H1 (cell line): Measurements from ENCODE around the gene TMED3. TPM values are rescaled to one million over a fixed set of nuclear protein-coding genes. Genes with fewer than 3 reads are reported as not detected.

ENCODE experiments used
- CTCF ChIA-PET: fragments of 300-600 bp; sonication (Branson Sonifier 250); formaldehyde crosslinking; loops from one replicate; lab custom pipeline; 2021; ENCODE audit not compliant: partially characterized antibody; lab: Charles Lee
- POLR2A ChIA-PET: fragments of 300-600 bp; sonication (Branson Sonifier 250); formaldehyde crosslinking; loops from one replicate; lab custom pipeline; 2021; ENCODE audit warnings: inconsistent platforms; ENCODE audit not compliant: partially characterized antibody; lab: Charles Lee
- DNase-seq, 2 experiments: peaks; one replicate each; pipeline versions ENCODE4 v3.0.0 to v3.0.0-alpha.2; 2010 to 2022; ENCODE audit warnings: low spot score in 2 of 2, low read depth in 1 of 2, mixed read lengths in 1 of 2
- FAIRE-seq: peaks from 2 replicates; lab custom pipeline; 2011; peaks lifted over from hg19 to GRCh38; lab: Jason Lieb, UNC
- H2AFZ ChIP-seq: 2 replicates; pipeline ENCODE4 v1.8.1; 2012; ENCODE audit warnings: low read length, inconsistent platforms
- H2AK5ac ChIP-seq: 2 replicates; pipeline ENCODE4 v1.6.1; 2013; ENCODE audit warnings: low read depth, low read length
- H2BK120ac ChIP-seq: replicated peaks from 2 replicates; pipeline ENCODE3; 2013; ENCODE audit warnings: low read depth, low read length, inconsistent platforms
- H2BK12ac ChIP-seq: 2 replicates; pipeline ENCODE4 v1.6.1; 2013; ENCODE audit warnings: low read depth, low read length
- H2BK15ac ChIP-seq: 2 replicates; pipeline ENCODE4 v1.6.1; 2013; ENCODE audit warnings: low read length
- H2BK20ac ChIP-seq: 2 replicates; pipeline ENCODE4 v1.6.1; 2013; ENCODE audit warnings: low read length
- H2BK5ac ChIP-seq: 2 replicates; pipeline ENCODE4 v1.6.1; 2013; ENCODE audit warnings: low read depth, low read length
- H3K14ac ChIP-seq: 2 replicates; pipeline ENCODE4 v1.6.1; 2013; ENCODE audit warnings: inconsistent platforms; ENCODE audit not compliant: insufficient read length
- H3K18ac ChIP-seq: 2 replicates; pipeline ENCODE4 v1.6.1; 2013; ENCODE audit warnings: low read length; ENCODE audit errors: extremely low read depth
- H3K23ac ChIP-seq: 2 replicates; pipeline ENCODE4 v1.6.1; 2013; ENCODE audit warnings: inconsistent platforms; ENCODE audit not compliant: insufficient read length
- H3K23me2 ChIP-seq: 2 replicates; pipeline ENCODE4 v1.6.1; 2013; ENCODE audit warnings: low read depth, low read length
- H3K27ac ChIP-seq: 2 replicates; pipeline ENCODE4 v1.6.1; 2011; ENCODE audit warnings: low read depth, low read length, inconsistent platforms
- H3K27me3 ChIP-seq, 4 experiments: replicated peaks in 1 of 4; 1 replicate in 1 of 4; 2 replicates in 3 of 4; pipeline versions ENCODE4 v1.6.1 to v1.8.1; 2011 to 2013; ENCODE audit warnings: low read length in 3 of 4, mild to moderate bottlenecking in 3 of 4, inconsistent platforms in 2 of 4, mixed read lengths in 2 of 4, moderate library complexity in 1 of 4; ENCODE audit not compliant: control insufficient read depth in 3 of 4, insufficient read depth in 3 of 4; ENCODE audit errors: extremely low read depth in 1 of 4
- H3K36me3 ChIP-seq, 4 experiments: 2 replicates each; pipeline versions ENCODE4 v1.6.1 to v1.8.1; 2011 to 2013; ENCODE audit warnings: mild to moderate bottlenecking in 4 of 4, low read length in 3 of 4, moderate library complexity in 2 of 4, control low read depth in 1 of 4, inconsistent platforms in 1 of 4; ENCODE audit not compliant: insufficient read depth in 4 of 4, control insufficient read depth in 2 of 4
- H3K4ac ChIP-seq: replicated peaks from 2 replicates; pipeline ENCODE3; 2013; ENCODE audit warnings: low read length, low read depth, mixed read lengths, inconsistent platforms; ENCODE audit not compliant: insufficient read length
- H3K4me1 ChIP-seq, 4 experiments: replicated peaks in 1 of 4; 1 replicate in 1 of 4; 2 replicates in 3 of 4; pipeline versions ENCODE4 v1.6.1 to v1.8.1; 2011 to 2013; ENCODE audit warnings: low read length in 3 of 4, inconsistent platforms in 2 of 4, mixed read lengths in 1 of 4; ENCODE audit not compliant: insufficient read depth in 4 of 4, control insufficient read depth in 3 of 4
- H3K4me2 ChIP-seq, 2 experiments: 2 replicates each; pipeline versions ENCODE4 v1.6.1 to v1.8.1; 2011 to 2013; ENCODE audit warnings: low read depth in 2 of 2, low read length in 2 of 2, control low read depth in 1 of 2, inconsistent platforms in 1 of 2, mild to moderate bottlenecking in 1 of 2; ENCODE audit not compliant: insufficient read depth in 1 of 2
- H3K4me3 ChIP-seq, 4 experiments: fragments of 200-600, 300-600 bp in 1 of 4; sonication (generic), shearing (Covaris generic), sonication (Bioruptor Twin) in 1 of 4; 2 replicates each; pipeline versions ENCODE4 v1.5.1 to v1.8.1; 2011 to 2016; ENCODE audit warnings: low read length in 4 of 4, low read depth in 3 of 4, control low read depth in 2 of 4, inconsistent platforms in 2 of 4, mild to moderate bottlenecking in 2 of 4, mixed read lengths in 1 of 4, moderate library complexity in 1 of 4; ENCODE audit not compliant: insufficient read depth in 2 of 4; ENCODE audit errors: extremely low read depth in 1 of 4
- H3K56ac ChIP-seq: replicated peaks from 2 replicates; pipeline ENCODE3; 2013; ENCODE audit warnings: low read depth, mild to moderate bottlenecking, mixed read lengths, low read length, inconsistent platforms; ENCODE audit not compliant: insufficient read length
- H3K79me1 ChIP-seq: 2 replicates; pipeline ENCODE4 v1.6.1; 2013; ENCODE audit warnings: low read depth, low read length, control low read depth
- H3K79me2 ChIP-seq, 2 experiments: 2 replicates each; pipeline versions ENCODE4 v1.6.1 to v1.8.1; 2012 to 2013; ENCODE audit warnings: low read length in 2 of 2, mild to moderate bottlenecking in 2 of 2, inconsistent platforms in 1 of 2; ENCODE audit not compliant: insufficient read depth in 2 of 2, control insufficient read depth in 1 of 2
- H3K9ac ChIP-seq, 4 experiments: replicated peaks in 1 of 4; 1 replicate in 1 of 4; 2 replicates in 3 of 4; pipeline versions ENCODE4 v1.6.1 to v1.8.1; 2011 to 2013; ENCODE audit warnings: low read depth in 3 of 4, low read length in 3 of 4, control low read depth in 2 of 4, mild to moderate bottlenecking in 2 of 4, moderate library complexity in 2 of 4, inconsistent platforms in 1 of 4; ENCODE audit errors: extremely low read depth in 1 of 4
- H3K9me3 ChIP-seq, 2 experiments: 2 replicates each; pipeline versions ENCODE4 v1.6.1 to v1.8.1; 2012 to 2013; ENCODE audit warnings: mild to moderate bottlenecking in 2 of 2, moderate library complexity in 2 of 2, control low read depth in 1 of 2, inconsistent platforms in 1 of 2, low read depth in 1 of 2, low read length in 1 of 2, mixed read lengths in 1 of 2; ENCODE audit not compliant: insufficient read depth in 2 of 2
- H4K20me1 ChIP-seq, 2 experiments: replicated peaks in 1 of 2; 2 replicates each; pipeline versions ENCODE3 to v1.8.1; 2011 to 2013; ENCODE audit warnings: inconsistent platforms in 2 of 2, low read length in 2 of 2, mild to moderate bottlenecking in 1 of 2; ENCODE audit not compliant: insufficient read depth in 2 of 2, control insufficient read depth in 1 of 2
- H4K5ac ChIP-seq: 2 replicates; pipeline ENCODE4 v1.6.1; 2013; ENCODE audit warnings: low read length, low read depth, mixed read lengths, inconsistent platforms; ENCODE audit not compliant: insufficient read length
- H4K8ac ChIP-seq: 2 replicates; pipeline ENCODE4 v1.8.0; 2013; ENCODE audit warnings: mild to moderate bottlenecking, moderate library complexity, low read length, inconsistent platforms; ENCODE audit not compliant: insufficient read depth; ENCODE audit errors: extremely low read depth
- H4K91ac ChIP-seq: replicated peaks from 2 replicates; pipeline ENCODE3; 2013; ENCODE audit warnings: low read length, mixed read lengths, inconsistent platforms; ENCODE audit not compliant: insufficient read length
- CREB1 ChIP-seq: IDR thresholded peaks from 2 replicates; pipeline ENCODE4 v1.6.1; 2012; ENCODE audit warnings: inconsistent platforms
- CTCF ChIP-seq, 3 experiments: IDR thresholded peaks; 1 replicate in 2 of 3; 2 replicates in 1 of 3; pipeline versions ENCODE4 v1.5.1 to v1.6.1; 2011; ENCODE audit warnings: low read length in 3 of 3, mild to moderate bottlenecking in 3 of 3, inconsistent platforms in 2 of 3, low read depth in 1 of 3, moderate library complexity in 1 of 3; ENCODE audit not compliant: insufficient read depth in 1 of 3; ENCODE audit errors: control extremely low read depth in 1 of 3
- FOSL1 ChIP-seq: IDR thresholded peaks from 2 replicates; pipeline ENCODE4 v1.6.1; 2011; ENCODE audit warnings: mild to moderate bottlenecking, low read depth, low read length, moderate library complexity; ENCODE audit not compliant: insufficient read depth
- POLR2AphosphoS5 ChIP-seq: IDR thresholded peaks from 2 replicates; pipeline ENCODE4 v1.6.1; 2011; ENCODE audit warnings: low read depth, low read length
- RXRA ChIP-seq: IDR thresholded peaks from 2 replicates; pipeline ENCODE4 v1.6.1; 2011; ENCODE audit warnings: low read depth, mild to moderate bottlenecking, low read length, moderate library complexity; ENCODE audit not compliant: insufficient read depth
- TBP ChIP-seq: IDR thresholded peaks from 2 replicates; pipeline ENCODE4 v1.6.1; 2011; ENCODE audit warnings: low read depth, low read length, improper control_type of control experiment
- WGBS, 2 experiments: shearing (Covaris generic) in 1 of 2; methylation state at CpG; one replicate each; pipeline versions ENCODE4 v1.1.6 to v1.1.7; 2013 to 2015; ENCODE audit warnings: low lambda C conversion rate in 2 of 2, mixed read lengths in 2 of 2, inconsistent platforms in 1 of 2, low coverage in 1 of 2, missing lambda C conversion rate in 1 of 2; ENCODE audit not compliant: insufficient replicate concordance in 2 of 2, insufficient coverage in 1 of 2, insufficient read length in 1 of 2; ENCODE audit errors: extremely low coverage in 1 of 2, missing lambda C conversion rate in 1 of 2; 5-methylcytosine and 5-hydroxymethylcytosine counted together
- polyA plus RNA-seq, 7 experiments: library from polyadenylated mRNA; depleted of rRNA in 3 of 7; stranded (reverse) in 5 of 7; unstranded in 2 of 7; fragments of >200 nt in 5 of 7; fragments of 200-250 nt in 2 of 7; gene quantifications; 1 replicate in 5 of 7; 2 replicates in 1 of 7; 4 replicates in 1 of 7; pipeline versions ENCODE4 v1.2.1 to v1.2.3, GENCODE V29; 2011 to 2013; ENCODE audit warnings: missing spikeins in 2 of 7, mixed read lengths in 2 of 7
- total RNA-seq: library from RNA; stranded (reverse); fragmentation: NEBNext Ultra II Directional; extraction: Animal tissue kit (Norgen Biotek cat#: 25700); gene quantifications from 2 replicates; pipeline ENCODE4 v1.2.1, GENCODE V29; 2021

The TMED3 gene
- total and polyA plus RNA-seq, 2 of the 8 experiments (the other 6 are each of a cell fraction or from before 2014, with no cell fraction given), result 50.2 to 110 TPM

- Histone ChIP-seq H4K5ac (no peak overlapping the region), H2AFZ (no peak overlapping the region), H4K91ac (no peak overlapping the region), H3K4me3 (no peak overlapping the region), H2BK120ac (no peak overlapping the region), H4K8ac (no peak overlapping the region), H3K79me1 (no peaks in the 10 kb centered on the region), H3K27ac (no peak overlapping the region), H2BK20ac (no peak overlapping the region), H2AK5ac (no peak overlapping the region), H3K4ac (no peak overlapping the region), H2BK12ac (no peak overlapping the region), H3K9ac (no peak overlapping the region), H3K23me2 (peaks cover 3% of the 10 kb centered on the region; the same call in 1 of the 2 replicates), H3K56ac (no peak overlapping the region), H3K14ac (no peak overlapping the region), H3K23ac (no peak overlapping the region), H4K20me1 (peaks cover 0 to 5% of the 10 kb centered on the region in 2 experiments), H3K4me2 (no peak overlapping the region), H3K4me1 (no peaks in the 10 kb centered on the region), H3K18ac (no peak overlapping the region), H3K9me3 (peaks cover 0 to 2% of the 10 kb centered on the region in 2 experiments; a peak in 1 of 4 replicates), H3K79me2 (no peaks in the 10 kb centered on the region), H3K27me3 (no peaks in the 10 kb centered on the region), H2BK15ac (no peak overlapping the region), H2BK5ac (no peak overlapping the region), H3K36me3 (no peaks in the 10 kb centered on the region)
- DNase-seq (no peak), FAIRE-seq (no peak)
- WGBS, 2 experiments, result 96% methylated on average over 9 of the region's 9 CpGs; no CpG with 5 or more reads in 1 of the 2 experiments
- ChIA-PET POLR2A (no interaction called here), CTCF (interaction anchor here (0.6 to 9.5 kb wide), 8 partner anchors 9 to 508 kb away, joined by 3 to 137 read pairs (median 16); no protein-coding TSS in a partner anchor)
- TF ChIP-seq TBP (no peak), RXRA (no peak), FOSL1 (no peak), CREB1 (no peak), POLR2AphosphoS5 (no peak), CTCF (IDR thresholded peaks at IDR 0.05; ENCODE audit: control extremely low read depth in 1 of 3, insufficient read depth in 1 of 3, low read depth in 1 of 3, low read length in 3 of 3) (no peak)
These were observed 30.5 kb downstream of the TMED3 start for GRCh38 chr15:79341396-79341795.
